Stimulated activated CD8-positive, alpha-beta memory T cell treated with anti-CD3 and anti-CD28 coated beads, Interleukin-15, amount 100 ng/mL, for 24 hours (primary cell): ENCODE results near the gene CREB3L4.
A peak's percentile ranks its signal among the peaks of the same experiment; 100 is the strongest.
"Not testable (repeated sequence)": the region's sequence is repeated elsewhere in the genome, so short reads cannot be mapped to it uniquely, and the experiment has no call there.

Experiments
- DNase-seq: peaks from one replicate; pipeline ENCODE4 v3.0.0-alpha.2; 2020; ENCODE audit warnings: low read depth

CREB3L4 gene

DNA sequence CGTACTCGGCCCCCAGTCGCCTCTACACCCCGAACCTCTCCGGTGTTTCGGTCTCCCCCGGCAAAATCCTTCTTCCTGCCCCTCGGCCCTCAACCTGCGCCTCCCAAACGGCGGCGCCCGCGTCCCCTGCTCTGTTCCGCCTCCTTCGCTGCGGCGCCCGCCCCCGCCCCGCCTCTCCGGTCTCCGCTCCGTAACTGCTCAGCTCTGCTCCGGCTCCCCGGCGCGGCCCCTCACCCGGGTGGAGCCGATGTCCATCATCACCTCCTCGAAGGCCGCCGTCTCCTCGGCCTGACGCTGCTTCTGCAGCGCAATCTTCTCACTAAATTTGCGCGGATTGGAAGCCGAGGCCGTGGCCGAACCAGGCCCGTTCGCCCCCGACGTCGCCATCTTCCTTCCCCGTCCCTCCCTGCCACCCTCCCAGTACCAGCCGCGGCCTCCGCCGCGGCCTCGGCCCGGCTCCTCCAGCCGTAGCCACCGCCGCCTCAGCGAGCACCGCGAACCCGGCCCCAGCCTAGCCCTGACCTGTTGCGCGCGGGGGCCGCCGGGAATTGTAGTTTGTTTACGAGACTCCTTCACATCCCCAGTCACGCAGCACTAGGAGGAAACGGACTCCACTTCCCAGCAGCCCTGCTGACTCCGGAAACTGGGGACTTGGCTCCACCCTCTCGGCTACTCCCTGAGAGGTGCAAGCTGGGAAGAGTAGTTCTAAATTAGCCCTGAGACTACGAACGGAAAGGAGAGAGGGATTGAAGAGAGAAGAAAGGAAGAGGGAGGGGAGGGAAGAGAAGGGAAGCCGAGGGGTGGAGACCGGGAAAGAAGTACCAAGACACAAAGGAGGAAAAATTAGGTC lies 9.4 kb upstream of the CREB3L4 start, which contains the start of gene CRTC2:
Gene CRTC2, minus strand, starts transcription at position 502 of the 850 bp plus-strand sequence. Its CDS starts 115 bp downstream, at position 387.
- peak; percentile 81 for DNase-seq

GRCh38 chr1:153958961-153959260 lies 8.8 kb upstream of the CREB3L4 start:
- DNase-seq, result no peak

- no peak for DNase-seq
These were observed 8.2 kb upstream of the CREB3L4 start for GRCh38 chr1:153959454-153959853.

DNA sequence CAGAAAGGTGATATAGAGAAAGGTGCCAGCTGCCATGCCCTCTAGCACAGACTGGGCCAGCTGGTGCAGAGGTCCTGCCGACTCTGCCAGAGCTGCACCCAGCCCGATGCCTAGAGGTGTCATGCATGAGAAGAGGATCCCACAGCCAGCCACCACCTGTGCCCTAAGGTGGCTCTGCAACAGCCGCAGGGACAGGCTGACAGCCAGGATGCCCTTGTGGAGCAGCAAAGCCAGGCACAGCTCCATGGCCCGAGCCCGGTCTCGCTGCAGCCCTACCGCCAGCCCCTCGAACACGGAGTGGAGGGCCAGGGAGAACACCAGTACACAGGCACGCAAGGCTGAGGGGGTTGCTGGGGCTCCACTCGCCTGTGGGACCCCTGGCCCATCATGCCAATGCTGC lies 7.5 kb upstream of the CREB3L4 start:
- DNase-seq, result no peak

- DNase-seq, result no peak
These were observed 6.3 kb upstream of the CREB3L4 start for GRCh38 chr1:153961421-153961820.

DNA sequence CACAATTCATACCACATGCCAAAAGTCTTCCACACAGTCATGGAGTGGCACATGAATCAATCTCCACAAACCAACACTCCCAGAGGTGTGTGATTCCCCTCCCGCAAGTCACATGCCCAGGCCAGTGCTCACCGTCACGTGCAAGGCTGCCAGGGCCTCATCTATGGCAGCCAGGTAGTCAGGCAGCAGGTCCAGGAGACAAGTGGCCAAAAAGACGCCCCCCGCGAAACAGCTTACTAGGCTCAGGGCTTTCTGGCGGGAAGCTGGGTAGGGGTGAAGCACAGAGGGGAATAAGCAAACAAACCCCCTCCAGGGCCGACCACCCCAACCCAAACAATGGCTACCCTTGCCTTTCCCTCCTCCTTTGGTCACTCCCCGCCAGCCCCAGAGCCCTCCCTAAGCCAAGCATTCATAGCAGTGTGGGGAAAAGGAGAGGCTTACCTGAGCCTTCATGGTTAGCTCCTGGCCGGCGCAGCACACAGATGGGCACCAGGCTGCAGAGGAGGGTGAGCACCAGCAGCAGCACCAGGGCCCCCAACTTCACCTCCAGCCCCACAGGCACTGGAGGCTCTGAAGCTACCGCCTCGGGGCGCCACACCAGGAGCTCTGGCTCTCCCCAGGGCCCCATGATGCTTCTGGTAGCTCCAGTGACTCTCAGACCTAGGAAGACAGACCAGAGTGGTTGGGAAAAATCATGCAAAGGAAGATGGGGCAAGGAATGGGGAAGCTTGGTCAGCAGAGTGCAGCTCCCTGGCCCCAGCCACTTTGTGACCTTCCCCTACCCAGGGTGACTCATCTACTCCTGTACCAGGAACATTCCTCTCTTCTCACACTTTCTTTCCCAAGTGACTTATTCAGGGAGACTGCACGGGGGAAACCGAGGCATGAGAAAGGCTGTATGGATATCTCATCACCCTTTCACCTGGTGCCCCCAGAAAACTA lies 5.3 kb upstream of the CREB3L4 start:
- DNase-seq, result no peak

DNA sequence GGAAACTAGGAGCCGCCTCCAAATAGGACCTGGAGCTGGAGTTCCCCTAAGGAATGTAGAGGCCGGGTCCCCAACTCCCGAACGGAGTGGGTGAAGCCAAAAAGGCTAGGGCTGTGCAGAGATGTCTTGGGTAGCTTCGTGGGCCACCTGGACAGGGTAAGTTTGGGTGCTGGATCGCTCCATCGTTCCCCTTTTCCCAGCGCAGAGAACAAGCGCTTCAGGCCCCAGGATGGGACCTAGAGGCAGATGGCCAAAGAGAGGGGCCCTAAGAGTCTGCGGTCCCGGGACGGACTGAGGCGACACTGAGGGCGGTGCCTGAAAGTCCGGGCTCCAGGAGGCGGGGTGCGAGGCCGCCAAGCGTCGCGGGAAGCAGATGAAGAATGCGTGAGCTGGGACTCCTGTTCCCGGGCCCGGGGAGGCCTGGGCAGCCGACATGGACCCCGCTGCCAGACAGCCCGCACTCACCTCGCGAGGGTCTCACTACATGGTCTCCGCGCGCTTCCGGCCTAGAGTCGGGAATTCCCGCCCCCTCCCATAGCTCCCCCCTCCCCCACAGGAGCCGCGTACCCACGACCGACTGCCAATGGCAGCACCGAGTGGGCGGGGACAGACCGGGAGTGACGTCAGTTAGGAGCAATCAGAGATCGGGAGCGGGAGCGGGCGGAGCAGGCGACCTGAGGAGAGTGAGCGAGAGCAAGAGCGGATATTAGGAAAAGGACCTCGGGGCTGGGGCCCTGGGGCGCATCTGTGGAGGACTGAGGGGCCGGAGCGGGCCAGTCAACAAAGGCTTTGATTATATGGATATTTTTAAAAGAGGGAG lies 4.5 kb upstream of the CREB3L4 start, which contains the start of gene SLC39A1:
Gene SLC39A1, minus strand, starts transcription at position 508 of the 820 bp plus-strand sequence. CDS start 822 bp downstream, outside the sequence.
- peak; percentile 81 for DNase-seq

DNA sequence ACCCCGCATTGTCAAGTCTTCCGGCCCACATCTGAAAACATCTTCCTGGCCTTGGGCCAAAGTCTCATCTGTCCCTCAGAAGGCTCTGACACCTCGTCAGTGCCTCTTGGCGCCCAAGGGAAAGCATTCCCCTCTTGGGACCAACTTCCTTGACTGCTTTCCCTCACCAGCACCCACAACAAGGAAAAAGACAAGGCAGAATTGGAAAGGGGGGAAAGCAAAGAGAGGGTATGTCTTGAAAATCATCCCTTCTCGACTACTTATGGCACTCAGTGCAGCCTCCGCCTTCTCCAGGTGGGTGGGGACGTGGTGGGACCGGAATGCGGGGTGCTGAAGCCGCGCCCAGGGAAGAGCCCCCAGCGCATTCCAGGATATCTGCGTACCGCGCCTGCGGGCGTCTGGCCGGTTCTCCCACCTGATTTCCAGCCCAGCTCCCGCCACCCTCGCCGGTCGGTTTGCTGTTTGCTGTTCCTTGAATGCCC lies 3.8 kb upstream of the CREB3L4 start:
- no peak for DNase-seq

- no peak for DNase-seq
These were observed 280 bp downstream of the CREB3L4 start for GRCh38 chr1:153968000-153968363.

GRCh38 chr1:153968408-153968807 lies 706 bp downstream of the CREB3L4 start:
- DNase-seq, result no peak

DNA sequence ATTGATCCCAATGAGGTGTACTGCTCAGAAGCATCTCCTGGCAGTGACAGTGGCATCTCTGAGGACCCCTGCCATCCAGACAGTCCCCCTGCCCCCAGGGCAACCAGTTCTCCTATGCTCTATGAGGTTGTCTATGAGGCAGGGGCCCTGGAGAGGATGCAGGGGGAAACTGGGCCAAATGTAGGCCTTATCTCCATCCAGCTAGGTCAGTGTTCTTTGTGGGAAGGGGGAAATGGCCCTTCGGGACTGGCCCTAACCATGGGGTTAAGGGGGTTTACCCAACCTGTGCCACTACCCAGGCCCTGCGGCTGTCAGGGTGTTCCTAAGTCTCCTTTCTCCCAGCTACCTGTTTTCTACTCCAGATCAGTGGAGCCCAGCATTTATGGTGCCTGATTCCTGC lies 1.3 kb downstream of the CREB3L4 start:
- DNase-seq, result no peak

- DNase-seq, result no peak
These were observed 2.6 kb downstream of the CREB3L4 start for GRCh38 chr1:153970346-153970745.

DNA sequence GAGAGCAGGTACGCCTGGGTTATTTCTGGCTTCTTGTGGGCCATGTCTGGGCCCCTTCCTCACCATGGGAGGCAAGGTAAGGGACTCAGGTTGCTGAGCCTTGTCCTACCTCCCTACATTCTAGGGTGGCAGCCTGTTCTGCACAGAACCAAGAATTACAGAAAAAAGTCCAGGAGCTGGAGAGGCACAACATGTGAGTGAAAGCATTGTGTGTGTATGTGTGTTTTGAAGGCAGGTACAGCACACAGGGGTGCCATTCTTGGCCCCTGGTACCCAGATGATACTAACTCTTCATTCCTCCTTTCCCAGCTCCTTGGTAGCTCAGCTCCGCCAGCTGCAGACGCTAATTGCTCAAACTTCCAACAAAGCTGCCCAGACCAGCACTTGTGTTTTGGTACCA lies 5.4 kb downstream of the CREB3L4 start:
- no peak for DNase-seq

GRCh38 chr1:153973525-153973924 lies 5.8 kb downstream of the CREB3L4 start:
- DNase-seq, result no peak

- DNase-seq, result no peak
These were observed 9.1 kb downstream of the CREB3L4 start for GRCh38 chr1:153976819-153977249.

GRCh38 chr1:153977250-153978240 lies 9.8 kb downstream of the CREB3L4 start, which contains the start of gene JTB:
Gene JTB (minus strand): TSS chr1:153977674. CDS start chr1:153977252, 422 bp downstream.
- DNase-seq, result no peak

DNA sequence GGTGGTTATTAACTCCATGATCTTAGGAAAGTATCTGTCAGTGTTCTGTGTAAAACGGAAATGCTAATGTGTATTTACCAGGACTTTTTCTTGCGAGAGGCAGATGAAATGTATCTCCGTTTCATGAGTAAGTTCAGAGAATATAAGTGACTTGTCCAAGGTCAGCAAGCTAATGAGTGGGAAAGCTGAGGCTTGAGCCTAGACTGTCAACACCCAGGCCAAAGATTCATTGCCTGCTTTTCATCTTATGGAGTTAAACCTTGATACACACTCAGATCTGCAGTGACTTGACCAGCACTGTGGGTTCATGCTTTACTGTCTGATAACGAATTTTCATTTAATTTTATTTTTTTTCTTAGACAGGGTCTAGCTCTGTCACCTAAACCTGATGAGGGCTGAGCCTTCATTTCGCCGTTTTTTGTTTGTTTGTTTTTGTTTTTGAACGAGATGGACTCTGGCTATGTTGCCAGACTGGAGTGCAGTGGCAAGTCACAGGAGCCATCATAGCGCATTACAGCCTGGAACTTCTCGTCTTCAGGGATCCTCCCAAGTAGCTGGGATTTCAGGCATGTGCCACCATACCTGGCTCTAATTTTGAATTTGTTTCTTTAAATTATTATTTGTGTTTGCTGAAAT lies 10.7 kb downstream of the CREB3L4 start:
- DNase-seq, result no peak

- not testable (repeated sequence) for DNase-seq
These were observed 11.4 kb downstream of the CREB3L4 start for GRCh38 chr1:153979091-153979490.

DNA sequence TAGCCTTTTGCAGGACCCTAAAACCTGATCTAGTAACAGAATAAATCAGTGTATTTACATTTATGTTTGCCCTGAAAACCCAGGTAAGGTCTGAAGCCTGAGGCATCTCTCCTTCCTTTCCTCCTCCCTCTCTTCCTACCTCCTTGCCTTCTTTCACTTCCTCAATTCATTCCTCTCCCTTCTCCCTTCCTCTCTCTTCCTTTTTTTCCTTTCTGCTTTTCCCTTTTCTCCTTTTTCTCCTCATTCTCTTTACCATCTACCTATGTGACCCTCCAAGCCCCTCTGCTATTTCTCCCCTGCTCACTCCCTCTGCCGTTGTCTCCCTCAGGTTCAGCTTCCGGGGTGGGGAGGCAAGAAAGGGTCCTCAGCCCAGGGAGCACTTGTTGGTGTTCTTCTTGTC lies 14.0 kb downstream of the CREB3L4 start:
- DNase-seq, result not testable (repeated sequence)
